DOHH2 (cell line): ENCODE data around the gene CTSZ.

ENCODE experiments used
- H3F3A ChIP-seq: fragments of 200-600 bp; sonication (generic), shearing (Covaris generic); 2 replicates; pipeline ENCODE4 v1.6.0; 2016; ENCODE audit warnings: antibody characterized with exemption, mild to moderate bottlenecking; ENCODE audit not compliant: control insufficient read depth, insufficient read depth
- H3K27ac ChIP-seq: fragments of 200-600 bp; sonication (generic); 2 replicates; pipeline ENCODE4 v1.5.1; 2014; ENCODE audit warnings: low read depth, mild to moderate bottlenecking, low read length, moderate library complexity
- H3K27me3 ChIP-seq: fragments of 200-600 bp; sonication (generic); 2 replicates; pipeline ENCODE4 v1.6.1; 2014; ENCODE audit warnings: mild to moderate bottlenecking, low read length, mixed read lengths; ENCODE audit not compliant: control insufficient read depth
- H3K36me3 ChIP-seq: fragments of 200-600 bp; sonication (generic); 2 replicates; pipeline ENCODE4 v1.6.1; 2014; ENCODE audit warnings: mild to moderate bottlenecking, low read length, moderate library complexity, mixed read lengths; ENCODE audit not compliant: control insufficient read depth
- H3K4me1 ChIP-seq: fragments of 200-600 bp; sonication (generic); 2 replicates; pipeline ENCODE4 v1.6.1; 2014; ENCODE audit warnings: mild to moderate bottlenecking, low read length, mixed read lengths; ENCODE audit not compliant: control insufficient read depth
- H3K4me2 ChIP-seq: fragments of 200-600 bp; sonication (generic); 2 replicates; pipeline ENCODE4 v1.6.0; 2014; ENCODE audit warnings: mild to moderate bottlenecking, low read length, moderate library complexity
- H3K4me3 ChIP-seq: fragments of 200-600 bp; sonication (generic); 2 replicates; pipeline ENCODE4 v1.5.1; 2014; ENCODE audit warnings: mild to moderate bottlenecking, low read length, mixed read lengths
- H3K79me2 ChIP-seq: fragments of 200-600 bp; sonication (generic); 2 replicates; pipeline ENCODE4 v1.6.1; 2014; ENCODE audit warnings: mild to moderate bottlenecking, low read length, mixed read lengths; ENCODE audit not compliant: control insufficient read depth
- H3K9me2 ChIP-seq: fragments of 200-600 bp; sonication (generic); replicated peaks from 2 replicates; pipeline ENCODE4 v1.6.1; 2014; ENCODE audit warnings: mild to moderate bottlenecking, low read length, mixed read lengths; ENCODE audit not compliant: control insufficient read depth
- H3K9me3 ChIP-seq: fragments of 200-600 bp; sonication (generic); 2 replicates; pipeline ENCODE4 v1.6.1; 2014; ENCODE audit warnings: antibody characterized with exemption, low read length, mixed read lengths; ENCODE audit not compliant: control insufficient read depth, insufficient read depth
- H4K20me1 ChIP-seq: fragments of 200-600 bp; sonication (generic); 2 replicates; pipeline ENCODE4 v1.6.0; 2014; ENCODE audit warnings: low read depth, mild to moderate bottlenecking, antibody characterized with exemption, low read length, moderate library complexity; ENCODE audit not compliant: control insufficient read depth, insufficient read depth
- EZH2phosphoT487 ChIP-seq: fragments of 200-600 bp; sonication (generic); IDR thresholded peaks from 2 replicates; pipeline ENCODE4 v1.6.1; 2017; ENCODE audit warnings: borderline replicate concordance, mild to moderate bottlenecking, antibody characterized with exemption, low read length, moderate library complexity, mixed read lengths
- TF ChIP-seq, protein P1 (sequence below): fragments of 200-600 bp; sonication (generic); IDR thresholded peaks from one replicate; pipeline ENCODE4 v1.5.1; 2014; ENCODE audit warnings: antibody characterized with exemption, mild to moderate bottlenecking, low read depth, low read length; ENCODE audit not compliant: poor library complexity, severe bottlenecking

CTSZ gene

DNA sequence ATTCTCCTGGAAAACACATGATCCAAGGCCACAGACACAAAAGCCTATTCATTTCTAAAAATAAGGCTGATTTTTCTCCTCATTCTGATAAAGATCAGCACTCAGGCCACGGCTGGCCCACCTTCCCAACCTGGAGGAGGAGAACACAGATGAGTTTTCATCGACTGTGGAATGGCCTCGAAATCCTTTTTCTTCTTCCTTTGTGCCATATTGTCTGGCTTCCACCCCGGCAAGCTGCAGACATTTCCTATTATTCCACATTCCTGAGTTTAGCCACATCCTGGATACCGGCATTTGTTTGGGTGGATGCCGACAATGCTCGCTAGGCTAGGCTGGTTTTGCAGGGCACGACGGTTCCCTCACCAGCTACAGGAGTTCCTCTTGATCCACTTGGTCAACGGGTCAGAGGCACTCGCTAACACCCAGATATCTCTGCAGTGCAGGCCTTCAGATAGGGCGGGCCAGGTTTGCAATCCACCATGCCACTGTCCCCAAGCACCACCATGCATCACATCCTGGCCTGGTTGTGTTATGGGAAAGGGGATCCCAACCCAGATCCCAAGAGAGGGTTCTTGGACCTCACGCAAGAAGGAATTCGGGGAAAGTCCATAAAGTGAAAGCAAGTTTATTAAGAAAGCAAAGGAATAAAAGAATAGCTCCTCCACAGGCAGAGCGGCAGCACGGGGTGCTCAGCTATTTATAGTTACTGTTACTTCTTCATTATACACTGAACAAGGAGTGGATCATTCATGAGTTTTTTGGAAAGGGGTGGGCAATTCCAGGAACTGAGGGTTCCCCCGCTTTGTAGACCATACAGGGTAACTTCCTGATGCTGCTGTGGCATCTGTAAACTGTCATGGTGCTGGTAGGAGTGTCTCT, 4.2 kb upstream of the CTSZ start:
- no peaks in the 10 kb centered on the region for H3K9me2 ChIP-seq
- H4K20me1 ChIP-seq: no peaks in the 10 kb centered on the region
- H3K36me3 ChIP-seq: peaks cover 5% of the 10 kb centered on the region
- no peak overlapping the region for H3K27ac ChIP-seq
- peaks cover 7% of the 10 kb centered on the region for H3K79me2 ChIP-seq
- no peak for TF ChIP-seq EZH2phosphoT487
- TF ChIP-seq, protein P1, sequence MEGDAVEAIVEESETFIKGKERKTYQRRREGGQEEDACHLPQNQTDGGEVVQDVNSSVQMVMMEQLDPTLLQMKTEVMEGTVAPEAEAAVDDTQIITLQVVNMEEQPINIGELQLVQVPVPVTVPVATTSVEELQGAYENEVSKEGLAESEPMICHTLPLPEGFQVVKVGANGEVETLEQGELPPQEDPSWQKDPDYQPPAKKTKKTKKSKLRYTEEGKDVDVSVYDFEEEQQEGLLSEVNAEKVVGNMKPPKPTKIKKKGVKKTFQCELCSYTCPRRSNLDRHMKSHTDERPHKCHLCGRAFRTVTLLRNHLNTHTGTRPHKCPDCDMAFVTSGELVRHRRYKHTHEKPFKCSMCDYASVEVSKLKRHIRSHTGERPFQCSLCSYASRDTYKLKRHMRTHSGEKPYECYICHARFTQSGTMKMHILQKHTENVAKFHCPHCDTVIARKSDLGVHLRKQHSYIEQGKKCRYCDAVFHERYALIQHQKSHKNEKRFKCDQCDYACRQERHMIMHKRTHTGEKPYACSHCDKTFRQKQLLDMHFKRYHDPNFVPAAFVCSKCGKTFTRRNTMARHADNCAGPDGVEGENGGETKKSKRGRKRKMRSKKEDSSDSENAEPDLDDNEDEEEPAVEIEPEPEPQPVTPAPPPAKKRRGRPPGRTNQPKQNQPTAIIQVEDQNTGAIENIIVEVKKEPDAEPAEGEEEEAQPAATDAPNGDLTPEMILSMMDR: no peak
- H3F3A ChIP-seq: no peaks in the 10 kb centered on the region
- H3K27me3 ChIP-seq: no peaks in the 10 kb centered on the region
- H3K4me1 ChIP-seq: peaks cover 42% of the 10 kb centered on the region
- H3K9me3 ChIP-seq: no peaks in the 10 kb centered on the region
- H3K4me3 ChIP-seq: no peak overlapping the region
- no peak overlapping the region for H3K4me2 ChIP-seq

DNA sequence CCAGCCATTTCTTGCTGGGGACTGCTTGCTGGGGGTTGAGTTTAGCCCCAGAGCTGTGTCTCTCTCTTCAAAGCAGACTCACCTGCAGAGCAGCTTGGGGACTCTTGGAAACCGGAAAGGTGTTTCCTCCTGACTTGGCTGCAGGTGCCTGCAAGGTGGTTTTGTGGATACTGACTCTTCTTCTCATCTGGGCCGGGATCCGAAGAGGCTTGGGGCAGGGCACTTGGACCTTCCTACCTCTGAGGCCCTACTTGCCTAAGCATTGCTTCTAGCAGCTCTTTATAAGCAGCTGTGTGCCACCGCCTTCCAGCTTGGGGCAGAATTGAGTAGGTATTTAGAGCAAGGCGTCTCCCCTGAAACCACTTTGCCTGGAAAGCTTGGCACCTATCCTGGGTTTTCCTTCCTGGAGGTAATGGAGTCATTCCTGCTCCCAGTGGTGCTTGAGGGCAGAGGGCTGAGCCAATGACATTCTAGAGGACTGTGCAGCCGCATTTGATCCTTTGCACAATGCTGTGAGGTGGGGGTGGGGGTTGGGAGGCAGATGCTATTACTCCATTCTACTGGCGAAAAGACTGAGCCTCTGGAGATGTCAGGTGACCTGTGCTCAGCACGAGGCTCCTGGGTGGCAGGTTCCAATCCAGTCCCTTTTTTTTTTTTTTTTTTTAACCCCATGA, 3.4 kb upstream of the CTSZ start:
- H3K79me2 ChIP-seq: peaks cover 15% of the 10 kb centered on the region
- H3K4me3 ChIP-seq: no peak overlapping the region
- H3K4me2 ChIP-seq: no peak overlapping the region
- H3K36me3 ChIP-seq: peaks cover 13% of the 10 kb centered on the region
- no peaks in the 10 kb centered on the region for H3K9me3 ChIP-seq
- peaks cover 42% of the 10 kb centered on the region for H3K4me1 ChIP-seq
- no peak overlapping the region for H3K27ac ChIP-seq
- peaks cover 5% of the 10 kb centered on the region for H3F3A ChIP-seq
- TF ChIP-seq, protein P1: no peak
- no peak for TF ChIP-seq EZH2phosphoT487
- no peaks in the 10 kb centered on the region for H3K27me3 ChIP-seq
- no peaks in the 10 kb centered on the region for H4K20me1 ChIP-seq
- H3K9me2 ChIP-seq: no peaks in the 10 kb centered on the region

DNA sequence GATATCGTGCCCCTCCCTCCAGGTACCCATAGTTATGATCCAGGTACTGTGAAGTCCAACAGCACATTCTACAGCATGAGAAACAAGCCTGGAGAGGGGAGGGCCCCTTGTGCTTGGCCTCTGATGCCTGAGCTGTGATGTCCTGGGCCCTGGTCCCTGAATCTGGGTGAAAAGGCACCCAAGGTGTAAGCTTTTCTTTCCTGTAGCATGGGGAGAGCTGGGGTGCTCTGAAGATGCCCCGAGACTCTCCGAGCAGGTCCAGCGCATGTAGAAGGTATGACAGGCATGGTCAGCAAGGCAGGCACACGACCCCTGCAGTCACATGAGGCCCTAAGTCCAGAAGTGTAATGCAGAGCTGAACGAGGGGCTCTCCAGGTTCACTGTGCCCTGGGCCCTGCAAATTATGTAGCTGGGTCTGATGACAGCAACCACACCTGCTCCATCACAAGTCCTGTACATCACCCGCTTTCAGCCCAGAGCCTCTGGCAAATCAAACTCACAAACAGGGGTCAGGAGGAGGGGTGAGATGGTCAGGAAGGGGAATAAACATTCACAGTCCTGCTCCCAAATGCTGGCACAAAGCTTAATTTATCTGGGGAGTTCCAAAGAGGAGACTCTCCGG, 1.8 kb upstream of the CTSZ start:
- no peaks in the 10 kb centered on the region for H3K27me3 ChIP-seq
- TF ChIP-seq, protein P1: no peak
- TF ChIP-seq EZH2phosphoT487: no peak
- H3K36me3 ChIP-seq: peaks cover 21% of the 10 kb centered on the region
- peak overlapping the region; percentile 91; the same call in 1 of the 2 replicates for H3K4me2 ChIP-seq
- H3K4me1 ChIP-seq: peaks cover 59% of the 10 kb centered on the region
- peaks cover 9% of the 10 kb centered on the region for H3F3A ChIP-seq
- peaks cover 5% of the 10 kb centered on the region; the same call in 1 of the 2 replicates for H4K20me1 ChIP-seq
- H3K4me3 ChIP-seq: no peak overlapping the region
- no peaks in the 10 kb centered on the region for H3K9me2 ChIP-seq
- H3K79me2 ChIP-seq: peaks cover 30% of the 10 kb centered on the region
- H3K9me3 ChIP-seq: no peaks in the 10 kb centered on the region
- no peak overlapping the region for H3K27ac ChIP-seq
